ENCODE measurements around the gene ALK. TPM values are rescaled to one million over a fixed set of nuclear protein-coding genes. Genes with fewer than 3 reads are reported as not detected.

Gene ALK
- total RNA-seq, 2 donors from 2014 or later: 0.19 TPM; not detected in 1

- no peaks in the 10 kb centered on the region for H3K9me3 ChIP-seq
- no peak for DNase-seq
- no peaks in the 10 kb centered on the region for H3K4me1 ChIP-seq
- H3K9ac ChIP-seq (ENCODE audit: low read depth in 2 of 2, low read length in 2 of 2): no peak overlapping the region
- no peaks in the 10 kb centered on the region for H3K36me3 ChIP-seq
- no peaks in the 10 kb centered on the region for H3K27me3 ChIP-seq
- H3K4me3 ChIP-seq: no peak overlapping the region
- TF ChIP-seq CTCF (IDR thresholded peaks at IDR 0.05): no peak
- H3K27ac ChIP-seq: no peak overlapping the region
- intact Hi-C loops (cut with DNase I): no loop called here
These were observed 686.0 kb downstream of the ALK start for GRCh38 chr2:29235411-29235810.

- Histone ChIP-seq H3K9me3 (no peaks in the 10 kb centered on the region), H3K27ac (no peak overlapping the region), H3K4me1 (no peaks in the 10 kb centered on the region), H3K4me3 (no peak overlapping the region), H3K36me3 (no peaks in the 10 kb centered on the region), H3K27me3 (no peaks in the 10 kb centered on the region), H3K9ac (ENCODE audit: low read depth in 2 of 2, low read length in 2 of 2) (no peak overlapping the region)
- no peak for DNase-seq
- intact Hi-C loops (cut with DNase I): no loop called here
- no peak for TF ChIP-seq CTCF (IDR thresholded peaks at IDR 0.05)
These were observed 688.0 kb downstream of the ALK start for GRCh38 chr2:29233428-29233827.

- Histone ChIP-seq H3K36me3 (no peaks in the 10 kb centered on the region), H3K27ac (no peak overlapping the region), H3K9ac (ENCODE audit: low read depth in 2 of 2, low read length in 2 of 2) (no peak overlapping the region), H3K4me1 (no peaks in the 10 kb centered on the region), H3K9me3 (no peaks in the 10 kb centered on the region), H3K27me3 (no peaks in the 10 kb centered on the region), H3K4me3 (no peak overlapping the region)
- intact Hi-C loops (cut with DNase I): no loop called here
- no peak for DNase-seq
- no peak for TF ChIP-seq CTCF (IDR thresholded peaks at IDR 0.05)
These were observed 689.3 kb downstream of the ALK start for GRCh38 chr2:29232041-29232440.

- H3K4me1 ChIP-seq: no peaks in the 10 kb centered on the region
- no peaks in the 10 kb centered on the region for H3K9me3 ChIP-seq
- no peak for DNase-seq
- no peaks in the 10 kb centered on the region for H3K27me3 ChIP-seq
- intact Hi-C loops (cut with DNase I): no loop called here
- H3K9ac ChIP-seq (ENCODE audit: low read depth in 2 of 2, low read length in 2 of 2): no peak overlapping the region
- H3K36me3 ChIP-seq: no peaks in the 10 kb centered on the region
- no peak overlapping the region for H3K4me3 ChIP-seq
- no peak overlapping the region for H3K27ac ChIP-seq
- no peak for TF ChIP-seq CTCF (IDR thresholded peaks at IDR 0.05)
These were observed 691.7 kb downstream of the ALK start for GRCh38 chr2:29229640-29230039.

- no peak for DNase-seq
- no peak for TF ChIP-seq CTCF (IDR thresholded peaks at IDR 0.05)
These were observed 692.4 kb downstream of the ALK start for GRCh38 chr2:29228947-29229346.

More at GRCh38 chr2:29228947-29229346, 692.4 kb downstream of the ALK start:
- Histone ChIP-seq H3K4me3 (no peak overlapping the region), H3K36me3 (no peaks in the 10 kb centered on the region), H3K4me1 (no peaks in the 10 kb centered on the region), H3K9ac (ENCODE audit: low read depth in 2 of 2, low read length in 2 of 2) (no peak overlapping the region), H3K27ac (no peak overlapping the region), H3K27me3 (no peaks in the 10 kb centered on the region), H3K9me3 (no peaks in the 10 kb centered on the region)
- intact Hi-C loops (cut with DNase I): no loop called here

Data from colonic mucosa (tissue), 4 donors.